Measurements from ENCODE around the gene SEC16A. TPM values are rescaled to one million over a fixed set of nuclear protein-coding genes. Genes with fewer than 3 reads are reported as not detected.

The SEC16A gene
- total and polyA plus RNA-seq, 4 donors: 21.7 to 96.1 (median 66.0) TPM

GRCh38 chr9:136510561-136510960 lies 27.7 kb upstream of the SEC16A start (continued):
- no peak for TF ChIP-seq ZBTB33 (IDR thresholded peaks at IDR 0.05)

- no peak for DNase-seq (ENCODE audit: low spot score)
- no peak overlapping the region for H3K9ac ChIP-seq (ENCODE audit: low read depth in 1 of 2, low read length in 2 of 2)
- H3K4me3 ChIP-seq (ENCODE audit: low read depth in 1 of 3, low read length in 3 of 3): no peak overlapping the region
- H3K4me1 ChIP-seq (ENCODE audit: control insufficient read depth in 4 of 4, insufficient read depth in 4 of 4, low read length in 3 of 4): peaks cover 0 to 5% (median 0%) of the 10 kb centered on the region in 4 donors
- no peak overlapping the region for H3K27ac ChIP-seq (ENCODE audit: low read depth in 1 of 2, low read length in 2 of 2)
- H3K36me3 ChIP-seq (ENCODE audit: control insufficient read depth in 4 of 4, insufficient read depth in 3 of 4, low read depth in 1 of 4, low read length in 3 of 4): peaks cover 9 to 82% (median 40%) of the 10 kb centered on the region in 4 donors
- TF ChIP-seq RXRA (IDR thresholded peaks at IDR 0.05): no peak
- TF ChIP-seq GABPA (IDR thresholded peaks at IDR 0.05 in 1 of 2, conservative IDR thresholded peaks at IDR 0.05 in 1 of 2): no peak
- no peak for TF ChIP-seq MAX (IDR thresholded peaks at IDR 0.05)
- no peak for TF ChIP-seq ATF3 (IDR thresholded peaks at IDR 0.05)
- no peak for TF ChIP-seq HNF4A (conservative IDR thresholded peaks at IDR 0.05)
- no peak for TF ChIP-seq RAD21 (IDR thresholded peaks at IDR 0.05)
- TF ChIP-seq SP1 (IDR thresholded peaks at IDR 0.05): no peak
- no peak for TF ChIP-seq NR2F2 (IDR thresholded peaks at IDR 0.05)
- TF ChIP-seq YY1 (IDR thresholded peaks at IDR 0.05): no peak
- TF ChIP-seq EGR1 (IDR thresholded peaks at IDR 0.05; ENCODE audit: low read depth in 2 of 2): no peak
- no peak for TF ChIP-seq JUND (IDR thresholded peaks at IDR 0.05)
- TF ChIP-seq CTCF (IDR thresholded peaks at IDR 0.05; ENCODE audit: low read depth, low read length, missing input control): no peak
- TF ChIP-seq FOXA1 (IDR thresholded peaks at IDR 0.05): no peak
- no peak for TF ChIP-seq TAF1 (conservative IDR thresholded peaks at IDR 0.05)
- no peak for TF ChIP-seq REST (IDR thresholded peaks at IDR 0.05)
- no peak for TF ChIP-seq FOXA2 (IDR thresholded peaks at IDR 0.05)
- TF ChIP-seq ZBTB33 (IDR thresholded peaks at IDR 0.05): no peak
- no peak for TF ChIP-seq HNF4G (IDR thresholded peaks at IDR 0.05)
- no peaks in the 10 kb centered on the region for H3K9me3 ChIP-seq (ENCODE audit: control insufficient read depth in 4 of 4, low read length in 3 of 4)
- no peaks in the 10 kb centered on the region for H3K27me3 ChIP-seq (ENCODE audit: control insufficient read depth in 4 of 4, insufficient read depth in 4 of 4, low read length in 3 of 4)
- WGBS: 90% methylated on average over 27 of the region's 27 CpGs
Observed at GRCh38 chr9:136509549-136509948, 26.7 kb upstream of the SEC16A start.

Data from liver (tissue), 9 donors.